Activated CD8-positive, alpha-beta memory T cell treated with anti-CD3 and anti-CD28 coated beads, Interleukin-2, amount 50 U/mL, for 1 hour (primary cell): Measurements from ENCODE around the gene CPZ.
"Not testable (repeated sequence)": the region's sequence is repeated elsewhere in the genome, so short reads cannot be mapped to it uniquely, and the experiment has no call there.

Experiments used
- DNase-seq: peaks from one replicate; pipeline ENCODE4 v3.0.0-alpha.2; 2020; ENCODE audit errors: extremely low read depth

The CPZ gene

DNA sequence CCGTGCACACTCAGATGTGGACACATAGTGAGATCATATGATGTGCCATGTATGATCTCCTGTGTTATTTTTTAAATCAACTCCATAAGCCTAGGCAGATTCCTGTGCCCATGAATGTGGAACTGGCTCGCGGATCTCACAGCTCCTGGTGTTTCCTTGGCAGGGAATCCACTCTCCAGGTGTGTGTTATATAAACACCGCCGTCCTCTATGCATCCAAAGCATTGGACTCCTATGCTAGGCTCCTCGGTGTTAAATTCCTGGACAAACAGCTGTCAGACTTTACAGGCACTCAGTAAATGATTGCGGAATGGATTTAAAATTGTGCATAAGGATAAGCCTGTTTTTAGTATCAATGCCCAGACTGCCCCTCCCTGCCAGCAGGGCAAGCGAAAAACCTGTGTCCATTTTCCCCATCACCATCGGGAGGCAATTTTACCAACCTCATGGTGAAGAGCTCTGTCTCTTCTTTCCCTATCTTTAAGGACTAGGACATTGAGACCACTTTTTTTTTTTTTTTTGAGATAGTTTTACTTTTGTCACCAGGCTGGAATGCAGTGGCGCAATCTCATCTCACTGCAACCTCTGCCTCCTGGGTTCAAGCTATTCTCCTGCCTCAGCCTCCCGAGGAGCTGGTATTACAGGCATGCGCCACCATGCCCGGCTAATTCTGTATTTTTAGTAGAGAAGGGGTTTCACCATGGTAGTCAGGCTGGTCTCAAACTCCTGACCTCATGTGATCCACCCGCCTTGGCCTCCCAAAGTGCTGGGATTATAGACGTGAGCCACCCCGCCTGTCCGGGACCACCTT, 36.0 kb upstream of the CPZ start:
- DNase-seq, result no peak

DNA sequence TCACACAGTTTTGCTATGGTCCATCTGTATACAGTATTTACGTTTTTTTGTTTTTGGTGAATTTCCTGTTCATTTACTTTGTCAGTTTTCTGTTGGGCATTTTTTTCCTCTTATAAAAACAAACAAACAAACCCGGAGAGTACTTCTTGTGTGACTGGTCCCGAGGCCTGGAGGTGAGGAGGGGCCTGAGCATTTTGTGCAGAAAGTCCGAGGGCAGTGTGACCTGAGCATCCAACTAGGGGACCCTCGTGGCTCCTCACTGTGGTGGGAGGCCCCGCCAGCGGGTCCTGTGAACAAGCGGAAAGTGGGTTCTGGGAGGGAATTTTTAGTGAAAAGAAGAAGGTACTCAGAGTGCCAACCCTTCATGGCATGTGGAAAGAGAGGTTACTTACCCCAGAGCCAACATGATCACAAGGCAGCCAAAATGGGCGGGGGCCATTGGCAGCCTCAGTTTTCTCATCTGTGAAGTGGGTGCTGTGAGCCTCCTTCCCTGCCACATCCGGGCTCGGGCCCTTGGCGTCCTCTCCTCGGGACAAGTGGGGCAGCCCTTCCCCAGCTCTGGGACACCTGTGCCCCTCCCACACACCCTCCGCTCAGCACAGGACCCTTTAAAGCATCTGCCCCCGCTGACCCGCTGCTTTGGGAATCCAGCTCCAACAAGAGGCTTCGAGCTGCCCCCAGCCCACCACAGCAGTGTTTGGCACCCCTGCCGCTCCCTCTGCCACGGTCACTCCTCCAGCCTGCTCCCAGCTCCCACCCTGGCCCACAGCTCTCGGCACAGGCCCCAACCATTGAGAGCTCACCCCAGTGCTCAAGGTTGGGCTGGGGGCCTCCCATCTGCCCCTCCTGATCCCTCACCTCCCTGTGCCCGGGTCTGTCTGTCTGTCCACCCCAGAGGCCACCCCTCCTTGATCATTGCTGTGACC, 35.2 kb upstream of the CPZ start:
- DNase-seq, result no peak

DNA sequence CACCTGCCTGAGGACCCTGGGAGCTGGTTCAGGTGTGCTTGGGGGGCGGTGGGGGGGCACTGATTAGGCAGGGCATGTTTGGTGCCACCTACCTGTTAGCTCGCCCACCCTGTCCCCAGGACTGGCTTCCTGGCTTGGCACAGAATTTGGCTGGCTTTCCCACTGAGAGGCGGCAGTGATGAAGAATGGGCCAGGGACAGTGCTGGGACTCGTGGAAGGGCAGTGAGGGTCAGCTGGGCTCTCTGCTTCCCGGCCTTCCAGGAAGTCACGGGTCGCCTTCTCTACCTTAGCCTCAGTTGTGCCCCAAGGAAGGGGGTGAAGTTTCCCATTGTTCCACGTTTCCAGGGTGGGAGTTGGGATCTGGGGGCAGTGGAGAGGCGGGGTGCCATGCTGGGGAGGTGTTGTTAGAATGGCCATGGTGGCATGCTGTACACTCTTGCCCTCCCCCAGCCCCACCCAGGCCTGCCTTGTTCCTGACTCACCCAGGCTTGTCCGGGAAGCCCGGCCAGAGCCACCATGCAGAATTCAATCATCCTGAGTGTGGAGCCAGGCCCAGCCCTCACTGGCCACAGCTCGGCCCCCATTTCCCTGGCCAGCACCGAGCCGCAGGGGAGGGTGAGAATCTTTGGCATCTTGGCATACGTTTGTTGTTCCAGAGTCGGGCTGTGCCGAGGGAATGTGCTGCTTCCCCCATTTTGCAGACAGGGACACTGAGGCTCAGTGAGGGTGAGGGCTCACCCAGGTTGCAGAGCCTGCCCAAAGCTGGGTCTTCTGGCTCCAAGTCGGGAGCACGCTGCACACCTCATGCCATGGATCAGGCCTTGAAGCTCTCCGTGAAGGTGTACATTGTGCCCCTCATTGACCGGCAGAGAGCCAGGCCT, 34.2 kb upstream of the CPZ start:
- DNase-seq, result no peak

DNA sequence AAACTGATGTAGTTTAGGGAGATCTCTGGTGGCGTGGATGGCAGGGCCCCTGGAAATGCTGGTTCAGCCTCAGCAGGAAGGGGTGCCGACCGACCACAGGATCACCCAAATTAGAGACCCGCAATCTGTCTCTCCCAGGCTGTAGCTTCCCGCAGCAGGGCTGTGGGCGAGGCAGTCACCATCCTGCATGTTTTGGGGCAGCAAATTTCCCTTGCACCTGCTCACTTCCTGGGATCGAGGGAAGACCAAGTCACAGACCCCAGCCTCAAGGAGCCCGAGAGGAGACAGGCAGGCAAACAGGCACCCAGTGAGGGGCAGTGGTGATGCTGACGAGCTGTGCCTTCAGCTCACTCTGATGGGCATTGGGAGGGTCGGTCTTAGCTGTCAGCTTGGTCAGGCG, 33.6 kb upstream of the CPZ start:
- DNase-seq, result no peak

DNA sequence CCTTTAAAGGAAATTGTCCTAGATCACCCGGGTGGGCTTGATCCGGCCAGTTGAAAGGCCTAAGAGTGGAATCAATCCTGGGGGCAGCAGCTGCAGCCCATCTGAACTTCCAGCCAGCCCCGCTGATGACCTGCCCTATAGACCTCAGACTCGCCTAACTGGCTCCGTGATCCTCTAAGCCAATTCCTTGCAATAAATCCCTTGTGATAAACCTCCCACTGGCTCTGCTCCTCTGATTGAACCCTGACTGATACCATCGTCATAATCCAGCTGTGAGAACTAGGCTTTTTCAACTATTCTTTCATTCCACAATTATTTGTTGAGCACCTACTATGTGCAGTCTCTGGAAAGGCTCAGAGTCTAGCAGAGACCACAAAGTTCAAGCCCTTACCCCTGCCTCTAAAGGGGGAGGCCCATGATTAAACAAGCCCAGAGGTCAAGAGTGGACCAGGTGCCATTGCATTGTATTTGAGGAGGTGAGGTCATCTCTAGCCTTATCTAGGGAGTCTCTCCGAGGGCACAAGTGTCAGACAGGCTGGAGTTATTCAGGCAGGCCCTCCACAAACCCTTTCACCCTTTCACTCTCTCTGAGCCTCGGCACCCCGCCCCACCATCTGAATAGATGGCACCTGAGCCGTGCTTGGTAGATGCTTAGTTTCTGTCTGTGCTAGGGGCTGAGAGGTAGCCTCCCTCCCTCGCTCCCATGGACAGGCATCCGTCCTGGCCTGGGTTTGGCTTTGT, 32.9 kb upstream of the CPZ start:
- DNase-seq, result no peak

DNA sequence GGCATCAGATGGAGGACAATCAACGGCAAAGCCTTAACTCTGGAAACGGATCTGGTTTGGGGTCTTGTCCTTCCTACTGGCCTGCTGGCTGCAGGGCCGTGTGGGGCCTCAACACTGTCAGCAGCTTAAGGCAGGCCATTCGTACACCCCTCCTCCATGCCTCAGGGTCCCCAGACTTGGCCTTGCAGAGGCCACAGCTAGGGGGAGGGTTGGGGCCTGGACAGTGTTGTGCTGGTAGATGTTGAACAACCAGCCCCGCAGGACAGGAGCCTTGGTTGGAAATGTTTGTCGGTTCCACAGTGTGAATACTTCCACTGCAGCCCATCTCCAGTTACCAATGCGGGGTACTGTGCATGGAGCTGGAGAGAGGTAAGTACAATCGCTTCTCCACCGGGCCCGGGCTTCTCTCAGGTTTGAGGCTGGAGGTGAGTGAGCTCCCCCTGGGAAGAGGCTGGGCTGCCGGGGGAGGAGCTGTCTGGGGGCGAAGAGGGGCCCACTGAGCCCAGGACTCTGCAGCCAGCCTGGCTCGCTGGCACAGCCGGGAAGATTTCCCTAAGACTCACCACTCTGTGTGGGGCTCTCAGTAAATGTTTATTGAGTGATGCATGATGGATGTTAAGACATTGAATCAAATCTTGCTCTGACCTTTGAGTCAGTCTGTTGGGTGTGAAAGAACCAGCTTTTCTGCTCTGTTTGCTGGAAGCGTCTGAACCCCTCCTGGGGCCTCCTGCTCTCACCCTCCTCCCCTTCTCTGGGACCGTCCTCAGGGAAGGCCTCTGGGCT, 32.1 kb upstream of the CPZ start:
- DNase-seq, result no peak

DNA sequence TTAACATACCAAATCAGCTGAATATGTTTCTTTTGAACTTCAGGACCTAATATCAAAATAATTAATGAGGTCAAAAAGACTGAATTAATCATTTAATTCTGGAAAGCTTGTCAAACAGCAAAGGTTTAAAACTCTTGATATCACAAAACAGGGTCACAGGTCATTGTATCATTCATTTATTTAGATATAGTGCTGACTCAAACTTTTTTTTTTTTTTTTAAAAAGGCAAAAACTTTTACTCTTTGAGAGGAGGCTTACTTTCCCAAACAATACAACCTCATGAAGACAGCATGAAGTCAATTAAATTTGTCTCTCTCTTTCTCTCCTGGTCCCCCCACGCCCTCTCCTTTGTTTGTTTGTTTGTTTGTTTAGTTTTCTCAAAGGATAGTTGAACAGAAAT, 28.0 kb upstream of the CPZ start:
- DNase-seq, result no peak

DNA sequence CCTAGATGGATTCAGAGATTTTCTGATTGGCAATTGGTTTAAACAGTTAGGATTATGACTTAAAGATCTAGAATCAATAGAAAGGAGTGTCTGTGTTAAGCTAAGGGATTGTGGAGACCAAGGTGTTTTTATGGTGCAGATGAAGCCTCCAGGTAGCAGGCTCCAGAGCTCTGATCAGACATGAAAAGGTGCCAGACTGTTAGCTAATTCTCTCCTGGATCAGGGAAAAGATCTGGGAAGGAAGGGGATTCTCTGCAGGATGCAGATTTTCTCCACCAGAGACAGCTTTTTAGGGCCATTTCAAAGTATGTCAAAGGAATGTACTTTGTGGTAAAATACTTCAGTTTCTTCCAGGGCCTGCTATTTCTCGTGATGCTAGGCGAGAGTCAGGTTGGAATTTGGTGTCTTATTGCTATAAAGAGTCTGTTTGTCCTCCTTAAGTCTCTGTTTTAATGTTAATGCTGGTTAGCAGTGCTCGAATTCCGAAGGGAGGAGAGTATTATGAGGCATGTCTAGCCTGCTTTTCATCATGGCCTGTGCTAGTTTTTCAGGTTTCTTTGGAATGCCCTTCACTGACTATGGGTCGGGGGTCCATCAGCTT, 24.4 kb upstream of the CPZ start:
- no peak for DNase-seq

DNA sequence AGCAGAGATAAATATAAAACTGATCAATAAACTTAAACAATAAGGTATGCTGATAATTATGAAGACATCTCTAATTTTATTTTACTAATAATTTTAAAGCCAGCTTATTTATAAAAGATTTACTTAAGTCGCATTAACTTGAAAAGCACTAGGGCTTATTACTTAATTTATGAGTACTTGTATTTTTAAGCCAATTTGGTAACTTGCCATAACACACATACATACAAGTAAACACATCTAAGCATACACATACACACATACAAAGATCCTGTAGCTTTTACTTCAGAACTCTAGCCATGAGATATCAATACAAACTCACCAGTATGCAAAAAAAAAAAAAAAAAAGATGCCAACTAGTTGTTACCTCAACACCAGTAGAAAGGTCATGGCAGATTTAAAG, 22.4 kb upstream of the CPZ start:
- DNase-seq, result no peak

DNA sequence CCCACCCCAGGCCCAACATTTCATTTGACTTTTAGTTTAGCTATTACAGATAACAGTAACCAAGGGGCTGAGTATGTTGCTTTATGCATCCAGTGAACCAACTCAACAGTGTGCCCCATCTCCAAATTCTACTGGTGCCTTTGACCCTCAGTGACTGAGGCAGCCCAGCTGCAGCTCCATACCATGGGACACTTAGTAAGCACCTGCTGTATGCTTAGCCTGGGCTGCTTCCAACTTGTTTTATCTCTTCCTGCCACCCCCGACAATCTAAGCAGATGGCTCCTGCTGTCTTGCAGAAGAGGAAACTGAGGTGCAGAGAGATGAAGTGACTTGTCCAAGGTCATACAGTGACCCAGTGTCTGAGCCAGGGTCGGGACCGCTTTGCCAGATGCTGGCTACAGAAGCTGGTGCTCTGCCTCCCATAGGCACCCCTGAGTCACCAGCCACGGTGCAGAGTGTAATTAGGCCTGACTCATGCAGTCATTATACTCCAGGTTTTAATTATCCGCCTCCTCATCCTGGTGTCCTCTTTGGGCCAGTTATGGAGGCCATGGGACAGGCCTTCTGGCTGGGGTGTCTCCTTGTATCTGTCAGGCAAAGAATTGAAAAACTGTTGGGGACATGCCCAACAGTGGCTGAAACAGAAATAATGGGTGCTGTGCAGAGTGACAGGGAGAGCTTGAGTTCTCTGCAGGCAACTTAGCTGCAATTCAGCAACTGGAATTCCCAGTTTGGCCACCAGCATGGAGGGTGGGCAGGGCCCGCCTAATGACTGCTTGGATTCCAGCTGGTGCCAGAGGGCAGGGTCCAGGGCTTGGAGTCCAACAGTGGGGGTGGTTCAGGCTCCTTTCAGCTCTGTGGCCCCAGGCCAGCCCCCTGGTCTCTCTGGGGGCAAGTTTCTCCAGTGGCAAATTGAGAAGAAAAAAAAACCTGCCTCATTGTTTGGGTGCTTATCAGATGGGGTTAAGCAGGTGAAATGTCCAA, 20.6 kb upstream of the CPZ start:
- DNase-seq, result no peak

DNA sequence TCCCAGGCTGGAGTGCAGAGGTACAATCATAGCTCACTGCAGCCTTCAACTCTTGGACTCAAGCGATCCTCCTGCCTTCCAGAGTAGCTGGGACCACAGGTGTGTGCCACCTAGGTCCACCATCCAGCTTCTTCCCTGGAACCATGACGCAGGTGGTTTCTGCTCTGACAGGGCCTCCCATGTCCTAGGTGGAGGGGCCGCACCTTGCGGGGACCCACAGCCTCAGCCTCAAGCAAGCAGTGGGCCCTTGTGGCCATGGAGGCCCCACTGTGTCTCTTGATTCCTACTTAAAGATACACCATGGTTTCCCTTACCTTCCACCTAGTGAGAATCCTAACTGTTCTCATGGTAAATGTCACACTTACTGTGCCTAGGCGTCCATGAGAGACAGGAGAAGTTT, 19.3 kb upstream of the CPZ start:
- DNase-seq, result no peak

DNA sequence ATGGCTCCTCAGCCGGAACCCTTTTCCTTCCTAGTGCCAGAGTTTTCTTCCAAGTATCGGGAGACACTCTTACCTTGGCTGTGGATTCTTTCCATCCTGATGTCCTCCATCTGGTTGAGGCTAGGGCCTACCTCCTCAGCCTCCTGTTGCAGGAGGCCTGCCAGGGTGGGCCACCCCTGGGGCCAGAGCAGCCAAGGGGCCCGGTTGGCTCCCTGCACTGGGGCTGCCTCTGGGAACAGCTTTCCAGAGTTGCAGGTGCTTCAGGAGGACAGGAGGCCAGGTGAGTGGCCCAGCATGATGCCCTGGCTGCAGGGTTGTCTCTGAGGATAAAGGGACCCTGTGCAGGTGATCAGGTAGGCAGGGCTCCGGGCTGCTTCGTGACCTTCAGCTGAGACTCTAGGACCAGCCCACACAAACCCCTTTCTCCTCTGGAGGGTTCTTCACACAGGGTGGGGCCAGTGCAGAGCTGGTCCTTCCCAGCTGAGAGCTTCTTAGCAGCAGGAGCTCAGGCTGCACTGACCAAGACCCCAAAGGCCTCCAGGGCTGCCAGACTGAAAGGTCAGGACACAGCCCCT, 17.7 kb upstream of the CPZ start:
- DNase-seq, result no peak

DNA sequence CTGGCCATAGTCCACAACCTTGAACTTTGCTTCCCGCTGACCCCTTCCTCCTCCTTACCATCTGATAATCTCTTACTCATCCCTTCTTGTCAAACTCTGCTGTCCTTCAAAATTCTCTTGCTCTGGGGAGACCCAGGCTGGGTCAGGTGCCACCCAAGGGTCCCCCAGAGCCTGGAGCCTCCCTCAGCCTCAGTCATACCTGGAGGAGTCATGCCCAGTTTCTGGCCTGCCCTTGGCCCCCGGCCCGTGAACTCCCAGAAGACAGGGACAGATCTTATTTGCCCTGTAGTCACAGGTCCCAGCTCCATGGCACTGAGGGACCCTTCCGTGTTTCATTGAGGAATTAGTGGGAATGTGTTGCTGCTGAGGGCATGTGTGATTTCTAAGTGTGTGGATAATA, 17.1 kb upstream of the CPZ start:
- DNase-seq, result no peak

DNA sequence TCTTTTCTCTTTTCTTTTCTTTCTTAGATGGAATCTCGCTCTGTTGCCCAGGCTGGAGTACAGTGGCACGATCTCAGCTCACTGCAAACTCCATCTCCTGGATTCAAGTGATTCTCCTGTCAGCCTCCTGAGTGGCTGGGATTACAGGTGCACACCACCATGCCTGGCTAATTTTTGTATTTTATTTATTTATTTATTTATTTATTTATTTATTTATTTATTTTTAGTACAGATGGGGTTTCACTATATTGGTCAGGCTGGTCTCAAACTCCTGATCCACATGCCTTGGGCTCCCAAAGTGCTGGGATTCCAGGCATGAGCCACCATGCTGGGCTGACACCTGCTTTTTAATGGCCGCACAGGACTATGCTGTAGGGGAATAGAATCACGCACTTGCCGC, 16.0 kb upstream of the CPZ start:
- not testable (repeated sequence) for DNase-seq

DNA sequence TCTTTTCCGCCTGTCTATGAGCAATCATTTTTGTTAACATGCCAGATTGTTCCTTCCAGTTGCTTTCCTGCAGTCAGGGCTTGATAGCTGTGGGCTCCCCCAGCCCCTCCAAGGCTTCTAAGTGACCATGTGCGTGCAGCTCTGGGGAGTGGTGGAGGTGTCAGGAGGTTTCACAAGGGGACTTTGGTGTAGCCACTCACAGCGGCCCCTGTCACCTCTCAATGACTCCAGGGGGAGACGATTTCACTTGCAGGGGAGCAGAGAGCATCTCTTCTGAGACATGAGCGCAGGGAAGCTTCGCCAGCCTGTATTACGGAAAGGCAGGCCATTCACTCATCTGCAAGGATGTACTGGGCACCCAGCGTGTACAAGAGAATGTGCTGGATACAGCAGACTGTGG, 15.5 kb upstream of the CPZ start:
- no peak for DNase-seq

DNA sequence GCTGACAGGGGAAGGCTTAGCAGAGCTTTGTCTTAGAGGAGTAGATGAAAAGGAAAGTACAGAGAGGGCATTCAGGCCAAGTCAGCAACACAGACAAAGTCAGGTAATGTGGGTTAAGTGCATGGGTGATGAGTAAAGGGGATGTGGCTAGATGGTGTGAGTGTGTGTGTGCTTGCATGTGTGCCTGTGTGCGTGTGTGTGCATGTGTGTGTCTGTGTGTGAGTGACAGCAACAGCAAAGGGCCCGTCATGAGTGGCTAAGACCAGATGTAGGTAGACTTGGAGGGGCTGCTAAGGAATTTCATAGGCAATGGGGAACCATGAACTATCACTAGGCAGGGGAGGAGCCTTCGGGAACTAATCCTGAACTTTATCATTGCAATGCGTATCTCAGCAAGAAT, 14.6 kb upstream of the CPZ start:
- DNase-seq, result no peak

DNA sequence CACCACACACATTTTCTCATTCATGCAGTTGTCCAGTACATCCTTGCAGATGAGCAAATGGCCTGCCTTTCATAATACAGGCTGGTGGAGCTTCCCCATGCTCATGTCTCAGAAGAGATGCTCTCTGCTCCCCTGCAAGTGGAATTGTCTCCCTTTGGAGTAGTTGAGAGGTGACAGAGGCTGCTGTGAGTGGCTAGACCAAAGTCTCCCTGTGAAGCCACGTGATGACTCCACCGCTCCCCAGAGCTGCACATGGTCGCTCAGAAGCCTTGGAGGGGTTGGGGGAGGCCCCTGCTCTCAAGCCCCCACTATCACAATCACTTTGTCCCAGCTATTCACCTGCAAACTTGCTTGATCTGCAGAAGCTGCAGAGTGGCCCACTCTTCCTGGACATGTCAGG, 13.8 kb upstream of the CPZ start:
- no peak for DNase-seq

DNA sequence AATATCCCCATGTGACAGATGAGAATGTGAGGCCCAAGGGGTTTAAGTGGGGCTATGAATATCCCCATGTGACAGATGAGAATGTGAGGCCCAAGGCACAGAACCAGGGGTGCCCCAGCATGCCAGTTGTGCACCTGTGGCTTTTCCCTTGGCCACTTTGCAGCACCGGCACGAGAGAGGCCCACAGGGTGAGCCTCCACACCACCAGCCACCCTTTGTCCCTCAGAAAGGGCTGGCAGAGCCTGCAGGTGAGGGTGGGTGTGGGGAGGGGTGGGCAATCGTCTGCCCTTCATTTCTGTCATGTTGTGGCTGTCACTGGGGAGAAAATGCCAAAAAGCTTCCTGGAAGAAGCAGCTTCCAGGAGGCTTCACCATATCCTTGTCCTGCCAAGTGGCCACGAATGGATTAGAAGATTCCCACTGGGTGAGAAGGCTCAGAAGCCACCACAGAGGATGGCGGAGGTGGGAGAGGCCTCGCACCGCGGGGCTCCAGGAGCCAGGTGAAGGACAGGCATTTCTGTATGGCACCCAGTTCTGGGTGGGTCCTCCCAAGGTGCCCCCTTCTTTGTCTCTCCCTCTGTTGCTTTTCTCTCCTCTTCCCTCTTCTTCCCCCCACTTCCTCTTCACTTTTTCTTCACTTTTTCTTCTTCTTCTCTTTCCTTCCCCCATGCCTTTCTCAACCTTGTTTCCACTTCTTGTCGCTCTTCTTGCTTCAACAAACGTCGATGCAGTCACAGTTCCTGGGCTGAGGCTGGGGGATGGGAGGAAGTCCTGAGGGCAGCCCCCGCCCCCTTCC, 12.8 kb upstream of the CPZ start:
- DNase-seq, result no peak
